Astrocyte of the spinal cord (primary cell): Measurements from ENCODE around the gene PDSS1.

Experiments
- DNase-seq: peaks from one replicate; pipeline ENCODE4 v3.0.0; 2011; ENCODE audit warnings: low read depth, low spot score
- H3K4me3 ChIP-seq: 2 replicates; pipeline ENCODE4 v1.5.1; 2011; ENCODE audit warnings: low read depth, mild to moderate bottlenecking, low read length, moderate library complexity
- CTCF ChIP-seq: IDR thresholded peaks from 2 replicates; pipeline ENCODE4 v1.5.1; 2012; ENCODE audit warnings: low read depth, mild to moderate bottlenecking, low read length, inconsistent platforms
- in situ Hi-C: cut with HindIII; loops from 2 replicates; pipeline ENCODE4 v1.10.0; 2017; ENCODE audit warnings: low sequenced_read_pairs

The PDSS1 gene

GRCh38 chr10:26776258-26776657 lies 78.8 kb downstream of the PDSS1 start:
- TF ChIP-seq CTCF, result no peak
- no peak overlapping the region for H3K4me3 ChIP-seq
- in situ Hi-C loops, result no loop called here
- DNase-seq, result no peak

- H3K4me3 ChIP-seq, result no peak overlapping the region
- no peak for TF ChIP-seq CTCF
- DNase-seq, result no peak
- in situ Hi-C loops, result no loop called here
These were observed 80.2 kb downstream of the PDSS1 start for GRCh38 chr10:26777686-26778085.

GRCh38 chr10:26779176-26779860 lies 81.8 kb downstream of the PDSS1 start:
- TF ChIP-seq CTCF, result no peak
- in situ Hi-C loops, result no loop called here
- H3K4me3 ChIP-seq, result no peak overlapping the region
- no peak for DNase-seq

- no peak for DNase-seq
- no peak overlapping the region for H3K4me3 ChIP-seq
- in situ Hi-C loops, result no loop called here
- no peak for TF ChIP-seq CTCF
These were observed 82.7 kb downstream of the PDSS1 start for GRCh38 chr10:26780106-26780792.

- in situ Hi-C loops, result no loop called here
- DNase-seq, result peak; percentile 88
- H3K4me3 ChIP-seq, result no peak overlapping the region
- no peak for TF ChIP-seq CTCF
These were observed 83.5 kb downstream of the PDSS1 start for GRCh38 chr10:26780793-26781601.

GRCh38 chr10:26781797-26782196 lies 84.3 kb downstream of the PDSS1 start:
- peak; percentile 20 for DNase-seq
- TF ChIP-seq CTCF, result no peak
- in situ Hi-C loops, result no loop called here
- H3K4me3 ChIP-seq, result no peak overlapping the region
